Mesenteric fat pad (tissue), 1 donor: ENCODE data around the gene RPGR. TPM values are rescaled to one million over a fixed set of nuclear protein-coding genes. Genes with fewer than 3 reads are reported as not detected.

Source experiments
- DNase-seq: peaks from one replicate; pipeline ENCODE4 v3.0.0-alpha.2; 2020; ENCODE audit warnings: low spot score
- long read RNA-seq: library from polyadenylated mRNA; unstranded; transcript quantifications from one replicate; pipeline ENCODE4 v2.0.0, GENCODE V29; 2020
- total RNA-seq: library from RNA; stranded (reverse); fragmentation: NEBNext Ultra II Directional; extraction: Animal tissue kit (Norgen Biotek cat#: 25700); gene quantifications from one replicate; pipeline ENCODE4 v1.2.1, GENCODE V29; 2021
- donor health status: DM: yes; HTN: yes; CAD: no.

RPGR gene
- 31.2 TPM for total RNA-seq
- long read RNA-seq, full-length matches to known transcripts = 9 of 95 reads
- long read RNA-seq, partial matches to known transcripts = 67 of 95 reads
- long read RNA-seq, other reads (novel, unspliced or antisense) = 19 of 95 reads

GRCh38 chrX:38327007-38327774 is at the start of gene RPGR:
TSS of gene RPGR (minus strand) at chrX:38327509. CDS start at chrX:38327367, 142 bp downstream.
- peak; percentile 97 for DNase-seq

- DNase-seq = no peak
Observed at GRCh38 chrX:38376747-38377146, 49.4 kb upstream of the RPGR start.

GRCh38 chrX:38375891-38376290 is 48.6 kb upstream of the RPGR start:
- no peak for DNase-seq

- DNase-seq = no peak
Observed at GRCh38 chrX:38374431-38374830, 47.1 kb upstream of the RPGR start.

GRCh38 chrX:38371641-38372040 is 44.3 kb upstream of the RPGR start:
- DNase-seq = no peak

- DNase-seq = no peak
Observed at GRCh38 chrX:38368774-38369173, 41.5 kb upstream of the RPGR start.

- DNase-seq = no peak
Observed at GRCh38 chrX:38365954-38366353, 38.6 kb upstream of the RPGR start.

- DNase-seq = no peak
Observed at GRCh38 chrX:38363046-38363445, 35.7 kb upstream of the RPGR start.

GRCh38 chrX:38357747-38358673 is 30.7 kb upstream of the RPGR start:
- no peak for DNase-seq

GRCh38 chrX:38356401-38356800 is 29.1 kb upstream of the RPGR start:
- no peak for DNase-seq

- no peak for DNase-seq
Observed at GRCh38 chrX:38352362-38352761, 25.1 kb upstream of the RPGR start, which contains the start of gene OTC. TSS of gene OTC (plus strand) at chrX:38352604. CDS start at chrX:38352697, 93 bp downstream.

GRCh38 chrX:38351346-38351745 is 24.0 kb upstream of the RPGR start:
- no peak for DNase-seq

GRCh38 chrX:38347136-38347535 is 19.8 kb upstream of the RPGR start:
- no peak for DNase-seq

GRCh38 chrX:38346150-38346549 is 18.8 kb upstream of the RPGR start:
- DNase-seq = no peak

GRCh38 chrX:38342853-38343778 is 15.8 kb upstream of the RPGR start:
- DNase-seq = no peak

GRCh38 chrX:38341442-38341841 is 14.1 kb upstream of the RPGR start:
- DNase-seq = no peak

- DNase-seq = no peak
Observed at GRCh38 chrX:38336538-38337240, 9.4 kb upstream of the RPGR start.

GRCh38 chrX:38335382-38335781 is 8.1 kb upstream of the RPGR start:
- no peak for DNase-seq

- no peak for DNase-seq
Observed at GRCh38 chrX:38332505-38332904, 5.2 kb upstream of the RPGR start.

GRCh38 chrX:38327775-38328081 is 419 bp upstream of the RPGR start:
- DNase-seq = no peak
